Activated naive CD8-positive, alpha-beta T cell (primary cell): ENCODE measurements around the gene MYOCD.
"Not testable (repeated sequence)": the region's sequence is repeated elsewhere in the genome, so short reads cannot be mapped to it uniquely, and the experiment has no call there.

Source experiments
- H3K27ac Mint-ChIP-seq: one replicate; pipeline ENCODE4 v1.8.0; 2021; ENCODE audit warnings: mixed read lengths
- H3K27me3 Mint-ChIP-seq: one replicate; pipeline ENCODE4 v1.8.0; 2021; ENCODE audit warnings: mixed read lengths
- H3K36me3 Mint-ChIP-seq: one replicate; pipeline ENCODE4 v1.8.0; 2021; ENCODE audit warnings: mixed read lengths
- H3K4me1 Mint-ChIP-seq: one replicate; pipeline ENCODE4 v1.8.0; 2021; ENCODE audit warnings: low read depth, mixed read lengths
- H3K4me3 Mint-ChIP-seq: one replicate; pipeline ENCODE4 v1.8.0; 2021; ENCODE audit warnings: mild to moderate bottlenecking, mixed read lengths
- H3K9me3 Mint-ChIP-seq: one replicate; pipeline ENCODE4 v1.8.0; 2021; ENCODE audit warnings: low read depth, mixed read lengths

The MYOCD gene

GRCh38 chr17:12634789-12635414 lies 30.8 kb upstream of the MYOCD start:
- H3K36me3 Mint-ChIP-seq, result no peaks in the 10 kb centered on the region
- no peaks in the 10 kb centered on the region for H3K9me3 Mint-ChIP-seq
- no peak overlapping the region for H3K27ac Mint-ChIP-seq
- H3K4me1 Mint-ChIP-seq, result no peaks in the 10 kb centered on the region
- H3K4me3 Mint-ChIP-seq, result no peak overlapping the region
- H3K27me3 Mint-ChIP-seq, result peaks cover 3% of the 10 kb centered on the region

GRCh38 chr17:12635996-12636395 lies 29.7 kb upstream of the MYOCD start:
- not testable (repeated sequence) for H3K4me1 Mint-ChIP-seq, H3K36me3 Mint-ChIP-seq, H3K27me3 Mint-ChIP-seq, H3K9me3 Mint-ChIP-seq, H3K4me3 Mint-ChIP-seq, H3K27ac Mint-ChIP-seq

GRCh38 chr17:12637015-12637414 lies 28.7 kb upstream of the MYOCD start:
- Mint-ChIP-seq H3K4me1 (no peaks in the 10 kb centered on the region), H3K27me3 (peaks cover 3% of the 10 kb centered on the region), H3K9me3 (no peaks in the 10 kb centered on the region), H3K4me3 (no peak overlapping the region), H3K36me3 (no peaks in the 10 kb centered on the region), H3K27ac (no peak overlapping the region)

GRCh38 chr17:12637745-12638651 lies 27.7 kb upstream of the MYOCD start:
- peaks cover 6% of the 10 kb centered on the region for H3K27me3 Mint-ChIP-seq
- no peak overlapping the region for H3K27ac Mint-ChIP-seq
- no peaks in the 10 kb centered on the region for H3K4me1 Mint-ChIP-seq
- no peak overlapping the region for H3K4me3 Mint-ChIP-seq
- no peaks in the 10 kb centered on the region for H3K36me3 Mint-ChIP-seq
- H3K9me3 Mint-ChIP-seq, result no peaks in the 10 kb centered on the region

- no peaks in the 10 kb centered on the region for H3K4me1 Mint-ChIP-seq
- peaks cover 6% of the 10 kb centered on the region for H3K27me3 Mint-ChIP-seq
- H3K9me3 Mint-ChIP-seq, result no peaks in the 10 kb centered on the region
- no peak overlapping the region for H3K27ac Mint-ChIP-seq
- no peak overlapping the region for H3K4me3 Mint-ChIP-seq
- H3K36me3 Mint-ChIP-seq, result no peaks in the 10 kb centered on the region
Observed at GRCh38 chr17:12640364-12640763, 25.3 kb upstream of the MYOCD start.

- H3K9me3 Mint-ChIP-seq, result no peaks in the 10 kb centered on the region
- H3K27ac Mint-ChIP-seq, result no peak overlapping the region
- no peaks in the 10 kb centered on the region for H3K36me3 Mint-ChIP-seq
- no peak overlapping the region for H3K4me3 Mint-ChIP-seq
- peaks cover 3% of the 10 kb centered on the region for H3K27me3 Mint-ChIP-seq
- H3K4me1 Mint-ChIP-seq, result no peaks in the 10 kb centered on the region
Observed at GRCh38 chr17:12641084-12641483, 24.6 kb upstream of the MYOCD start.

- Mint-ChIP-seq H3K4me3 (no peak overlapping the region), H3K9me3 (no peaks in the 10 kb centered on the region), H3K36me3 (no peaks in the 10 kb centered on the region), H3K27me3 (peaks cover 3% of the 10 kb centered on the region), H3K4me1 (no peaks in the 10 kb centered on the region), H3K27ac (no peak overlapping the region)
Observed at GRCh38 chr17:12642034-12642433, 23.7 kb upstream of the MYOCD start.

GRCh38 chr17:12643822-12644221 lies 21.9 kb upstream of the MYOCD start:
- no peaks in the 10 kb centered on the region for H3K4me1 Mint-ChIP-seq
- no peak overlapping the region for H3K4me3 Mint-ChIP-seq
- no peaks in the 10 kb centered on the region for H3K36me3 Mint-ChIP-seq
- H3K27me3 Mint-ChIP-seq, result peaks cover 5% of the 10 kb centered on the region
- H3K9me3 Mint-ChIP-seq, result no peaks in the 10 kb centered on the region
- H3K27ac Mint-ChIP-seq, result no peak overlapping the region

- peaks cover 5% of the 10 kb centered on the region for H3K27me3 Mint-ChIP-seq
Observed at GRCh38 chr17:12644623-12645022, 21.1 kb upstream of the MYOCD start.

GRCh38 chr17:12646761-12647422 lies 18.8 kb upstream of the MYOCD start:
- Mint-ChIP-seq H3K9me3 (peaks cover 4% of the 10 kb centered on the region), H3K27ac (no peak overlapping the region), H3K36me3 (no peaks in the 10 kb centered on the region), H3K27me3 (peaks cover 6% of the 10 kb centered on the region), H3K4me3 (no peak overlapping the region), H3K4me1 (no peaks in the 10 kb centered on the region)

More at GRCh38 chr17:12644623-12645022, 21.1 kb upstream of the MYOCD start:
- Mint-ChIP-seq H3K9me3 (no peaks in the 10 kb centered on the region), H3K27ac (no peak overlapping the region), H3K4me3 (no peak overlapping the region), H3K36me3 (no peaks in the 10 kb centered on the region), H3K4me1 (no peaks in the 10 kb centered on the region)

- peaks cover 4% of the 10 kb centered on the region for H3K9me3 Mint-ChIP-seq
- no peak overlapping the region for H3K4me3 Mint-ChIP-seq
- H3K36me3 Mint-ChIP-seq, result no peaks in the 10 kb centered on the region
- H3K27me3 Mint-ChIP-seq, result peaks cover 3% of the 10 kb centered on the region
- no peak overlapping the region for H3K27ac Mint-ChIP-seq
- no peaks in the 10 kb centered on the region for H3K4me1 Mint-ChIP-seq
Observed at GRCh38 chr17:12648498-12648897, 17.2 kb upstream of the MYOCD start.

GRCh38 chr17:12655936-12656335 lies 9.8 kb upstream of the MYOCD start:
- no peaks in the 10 kb centered on the region for H3K4me1 Mint-ChIP-seq
- no peaks in the 10 kb centered on the region for H3K36me3 Mint-ChIP-seq
- no peak overlapping the region for H3K4me3 Mint-ChIP-seq
- H3K27ac Mint-ChIP-seq, result no peak overlapping the region
- H3K9me3 Mint-ChIP-seq, result peaks cover 2% of the 10 kb centered on the region
- H3K27me3 Mint-ChIP-seq, result peaks cover under 1% of the 10 kb centered on the region

- H3K27me3 Mint-ChIP-seq, result no peaks in the 10 kb centered on the region
- H3K4me3 Mint-ChIP-seq, result no peak overlapping the region
- no peak overlapping the region for H3K27ac Mint-ChIP-seq
- no peaks in the 10 kb centered on the region for H3K36me3 Mint-ChIP-seq
- H3K9me3 Mint-ChIP-seq, result no peaks in the 10 kb centered on the region
- H3K4me1 Mint-ChIP-seq, result no peaks in the 10 kb centered on the region
Observed at GRCh38 chr17:12656354-12656753, 9.3 kb upstream of the MYOCD start.

GRCh38 chr17:12659500-12659899 lies 6.2 kb upstream of the MYOCD start:
- peaks cover 6% of the 10 kb centered on the region for H3K27me3 Mint-ChIP-seq
- H3K4me1 Mint-ChIP-seq, result no peaks in the 10 kb centered on the region
- H3K36me3 Mint-ChIP-seq, result no peaks in the 10 kb centered on the region
- H3K9me3 Mint-ChIP-seq, result no peaks in the 10 kb centered on the region
- H3K27ac Mint-ChIP-seq, result no peak overlapping the region
- H3K4me3 Mint-ChIP-seq, result no peak overlapping the region

GRCh38 chr17:12664252-12664651 lies 1.4 kb upstream of the MYOCD start:
- no peak overlapping the region for H3K4me3 Mint-ChIP-seq
- H3K4me1 Mint-ChIP-seq, result peaks cover 4% of the 10 kb centered on the region
- H3K36me3 Mint-ChIP-seq, result no peaks in the 10 kb centered on the region
- H3K9me3 Mint-ChIP-seq, result no peaks in the 10 kb centered on the region
- peaks cover 20% of the 10 kb centered on the region for H3K27me3 Mint-ChIP-seq
- H3K27ac Mint-ChIP-seq, result no peak overlapping the region
